Peyer's patch (tissue), 4 donors: ENCODE measurements around the gene EPC1.
A peak's percentile ranks its signal among the peaks of the same experiment; 100 is the strongest.

ENCODE experiments used
- POLR2A ChIP-seq, 2 donors: fragments of 450-650 bp; IDR thresholded peaks; one replicate each; pipeline ENCODE4 v1.5.1; 2017; ENCODE audit warnings: antibody characterized with exemption in 2 of 2, mild to moderate bottlenecking in 2 of 2, moderate library complexity in 2 of 2
- TF ChIP-seq, protein P1 (sequence below), 6 experiments: fragments of 450-650 bp in 4 of 6; fragments of 200-600 bp in 2 of 6; sonication (generic) in 1 of 6; IDR thresholded peaks; one replicate each; pipeline ENCODE4 v1.5.1; 2017 to 2019; ENCODE audit warnings: antibody characterized with exemption in 6 of 6, mild to moderate bottlenecking in 3 of 6, moderate library complexity in 1 of 6

DNA sequence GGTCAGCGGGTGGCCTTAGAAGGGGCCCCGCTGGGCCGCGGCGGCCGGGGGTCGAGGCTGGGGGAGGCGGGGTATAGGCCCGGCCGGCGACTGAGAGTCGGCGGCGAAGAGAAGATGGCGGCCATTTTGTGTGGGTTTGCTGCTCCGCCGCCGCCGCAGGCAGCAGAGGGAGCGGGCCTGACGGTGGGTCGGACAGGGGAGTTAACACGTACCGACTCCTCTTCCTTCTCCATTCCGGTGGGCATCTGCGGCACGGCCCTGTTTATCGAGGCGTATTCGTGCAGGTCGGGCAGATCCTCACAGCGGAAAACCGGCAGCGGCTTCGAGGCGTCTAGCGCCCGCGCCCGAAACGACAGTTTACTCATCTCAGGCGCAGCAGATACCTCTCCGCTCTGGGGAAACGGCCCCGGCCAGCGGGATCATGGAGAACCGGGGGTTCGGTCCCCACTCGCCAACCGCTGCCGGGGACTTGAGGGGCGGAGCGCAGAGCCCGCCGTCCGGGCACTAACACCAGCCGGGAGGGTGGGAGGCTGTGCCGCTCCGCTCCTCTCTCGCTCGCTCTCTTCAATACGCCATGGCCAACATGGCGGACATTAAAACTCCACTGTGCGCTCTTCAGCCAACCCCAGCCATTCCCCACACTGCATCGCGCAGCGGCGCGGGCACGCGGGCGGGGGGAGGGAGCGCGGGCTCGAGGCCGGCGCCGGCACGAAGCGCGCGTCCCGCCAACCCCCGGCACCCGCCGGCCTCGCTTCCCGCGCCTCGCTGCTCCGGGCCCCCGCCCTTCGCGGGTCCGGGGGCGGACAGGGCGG lies at the start of gene EPC1:
- TF ChIP-seq POLR2A (IDR thresholded peaks at IDR 0.05): peak; percentile 91 to 93
- TF ChIP-seq, protein P1, sequence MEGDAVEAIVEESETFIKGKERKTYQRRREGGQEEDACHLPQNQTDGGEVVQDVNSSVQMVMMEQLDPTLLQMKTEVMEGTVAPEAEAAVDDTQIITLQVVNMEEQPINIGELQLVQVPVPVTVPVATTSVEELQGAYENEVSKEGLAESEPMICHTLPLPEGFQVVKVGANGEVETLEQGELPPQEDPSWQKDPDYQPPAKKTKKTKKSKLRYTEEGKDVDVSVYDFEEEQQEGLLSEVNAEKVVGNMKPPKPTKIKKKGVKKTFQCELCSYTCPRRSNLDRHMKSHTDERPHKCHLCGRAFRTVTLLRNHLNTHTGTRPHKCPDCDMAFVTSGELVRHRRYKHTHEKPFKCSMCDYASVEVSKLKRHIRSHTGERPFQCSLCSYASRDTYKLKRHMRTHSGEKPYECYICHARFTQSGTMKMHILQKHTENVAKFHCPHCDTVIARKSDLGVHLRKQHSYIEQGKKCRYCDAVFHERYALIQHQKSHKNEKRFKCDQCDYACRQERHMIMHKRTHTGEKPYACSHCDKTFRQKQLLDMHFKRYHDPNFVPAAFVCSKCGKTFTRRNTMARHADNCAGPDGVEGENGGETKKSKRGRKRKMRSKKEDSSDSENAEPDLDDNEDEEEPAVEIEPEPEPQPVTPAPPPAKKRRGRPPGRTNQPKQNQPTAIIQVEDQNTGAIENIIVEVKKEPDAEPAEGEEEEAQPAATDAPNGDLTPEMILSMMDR (IDR thresholded peaks at IDR 0.05): no peak
